Esophagus muscularis mucosa (tissue), 4 donors: ENCODE measurements around the gene BANK1. TPM values are rescaled to one million over a fixed set of nuclear protein-coding genes. Genes with fewer than 3 reads are reported as not detected.

Experiments used
- DNase-seq: peaks from one replicate; pipeline ENCODE4 v3.0.0-alpha.2; 2017; ENCODE audit errors: extremely low spot score
- H3K27ac ChIP-seq, 4 donors: fragments of 200-600 bp; sonication (generic); replicated peaks in 1 of 4; 1 replicate in 3 of 4; 2 replicates in 1 of 4; pipeline ENCODE4 v1.5.1; 2016 to 2019; ENCODE audit warnings: mild to moderate bottlenecking in 1 of 4
- H3K27me3 ChIP-seq, 4 donors: fragments of 200-600 bp; sonication (generic); one replicate each; pipeline versions ENCODE4 v1.5.1 to v1.6.0; 2016 to 2019
- H3K36me3 ChIP-seq, 4 donors: fragments of 200-600 bp; sonication (generic); one replicate each; pipeline ENCODE4 v1.5.1; 2016 to 2019
- H3K4me1 ChIP-seq, 4 donors: fragments of 200-600 bp; sonication (generic); one replicate each; pipeline ENCODE4 v1.5.1; 2016 to 2019
- H3K4me3 ChIP-seq, 4 donors: fragments of 200-600 bp; sonication (generic); 1 replicate in 2 of 4; 2 replicates in 2 of 4; pipeline ENCODE4 v1.5.1; 2016 to 2019; ENCODE audit warnings: mild to moderate bottlenecking in 4 of 4, moderate library complexity in 1 of 4
- H3K9me3 ChIP-seq, 4 donors: fragments of 200-600 bp; sonication (generic); 1 replicate in 3 of 4; 2 replicates in 1 of 4; pipeline ENCODE4 v1.5.1; 2016 to 2019
- EP300 ChIP-seq: sonication (generic); formaldehyde crosslinking; IDR thresholded peaks from one replicate; pipeline ENCODE4 v1.6.1; 2017; ENCODE audit warnings: antibody characterized with exemption
- POLR2A ChIP-seq: fragments of 450-650 bp; IDR thresholded peaks from one replicate; pipeline ENCODE4 v1.6.1; 2017; ENCODE audit warnings: antibody characterized with exemption, moderate library complexity, mild to moderate bottlenecking, low read depth
- POLR2AphosphoS5 ChIP-seq, 2 donors: sonication (generic); formaldehyde crosslinking; IDR thresholded peaks; one replicate each; pipeline ENCODE4 v1.6.1; 2017; ENCODE audit warnings: antibody characterized with exemption in 2 of 2
- WGBS: methylation state at CpG from one replicate; pipeline ENCODE4 v1.1.5; 2018; 5-methylcytosine and 5-hydroxymethylcytosine counted together
- intact Hi-C: fragments of 100-400 bp; cut with DNase I; formaldehyde crosslinking; loops from one replicate; pipeline ENCODE4 v1.15.1; 2023
- total RNA-seq, 4 donors: library from RNA; depleted of rRNA; stranded (reverse); fragments of >200 nt; gene quantifications; one replicate each; pipeline versions ENCODE4 v1.1.0 to v1.2.1, GENCODE V29; 2016
- TF ChIP-seq, protein P1 (sequence below), 3 experiments: fragments of 200-600 bp in 2 of 3; fragments of 450-650 bp in 1 of 3; sonication (generic) in 2 of 3; IDR thresholded peaks; one replicate each; pipeline ENCODE4 v1.5.1; 2017 to 2019; ENCODE audit warnings: antibody characterized with exemption in 3 of 3, mild to moderate bottlenecking in 2 of 3, moderate library complexity in 1 of 3

BANK1 gene, protein sequence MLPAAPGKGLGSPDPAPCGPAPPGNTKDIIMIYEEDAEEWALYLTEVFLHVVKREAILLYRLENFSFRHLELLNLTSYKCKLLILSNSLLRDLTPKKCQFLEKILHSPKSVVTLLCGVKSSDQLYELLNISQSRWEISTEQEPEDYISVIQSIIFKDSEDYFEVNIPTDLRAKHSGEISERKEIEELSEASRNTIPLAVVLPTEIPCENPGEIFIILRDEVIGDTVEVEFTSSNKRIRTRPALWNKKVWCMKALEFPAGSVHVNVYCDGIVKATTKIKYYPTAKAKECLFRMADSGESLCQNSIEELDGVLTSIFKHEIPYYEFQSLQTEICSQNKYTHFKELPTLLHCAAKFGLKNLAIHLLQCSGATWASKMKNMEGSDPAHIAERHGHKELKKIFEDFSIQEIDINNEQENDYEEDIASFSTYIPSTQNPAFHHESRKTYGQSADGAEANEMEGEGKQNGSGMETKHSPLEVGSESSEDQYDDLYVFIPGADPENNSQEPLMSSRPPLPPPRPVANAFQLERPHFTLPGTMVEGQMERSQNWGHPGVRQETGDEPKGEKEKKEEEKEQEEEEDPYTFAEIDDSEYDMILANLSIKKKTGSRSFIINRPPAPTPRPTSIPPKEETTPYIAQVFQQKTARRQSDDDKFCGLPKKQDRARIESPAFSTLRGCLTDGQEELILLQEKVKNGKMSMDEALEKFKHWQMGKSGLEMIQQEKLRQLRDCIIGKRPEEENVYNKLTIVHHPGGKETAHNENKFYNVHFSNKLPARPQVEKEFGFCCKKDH
- total RNA-seq: 1 to 10 TPM in 2 of 4 donors, under 1 TPM in 2; 0.45 to 2.7 (median 0.96) TPM

DNA sequence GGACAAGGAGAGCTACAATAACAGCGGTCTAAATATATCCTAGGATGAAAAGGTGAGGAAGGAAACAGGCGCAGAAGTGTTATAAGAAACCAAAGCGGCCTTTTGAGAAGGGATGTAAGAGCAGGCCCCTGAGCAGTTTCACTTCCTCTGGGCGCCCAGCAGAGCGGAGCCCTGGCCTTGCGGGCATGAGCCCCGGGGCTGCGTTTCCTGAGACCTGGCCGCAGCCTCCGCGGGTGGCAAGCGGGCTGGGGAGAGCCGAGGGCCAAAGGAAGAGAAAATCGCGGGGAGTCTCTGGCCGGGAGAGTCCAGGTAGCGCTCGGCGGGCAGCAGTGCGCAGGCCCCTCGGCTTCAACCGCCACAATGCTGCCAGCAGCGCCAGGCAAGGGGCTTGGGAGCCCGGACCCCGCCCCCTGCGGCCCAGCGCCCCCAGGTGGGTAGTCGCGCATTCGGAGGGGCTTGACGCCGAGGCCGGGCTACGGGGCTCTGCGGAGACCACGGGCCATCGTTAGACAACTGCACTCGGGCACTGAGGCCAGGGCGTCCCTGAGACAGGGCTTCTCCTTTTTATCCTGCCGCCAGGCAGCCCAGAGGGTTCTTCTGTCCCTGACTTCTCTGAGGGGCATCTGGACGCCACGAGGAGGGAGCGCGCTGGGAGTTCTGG, at the start of gene BANK1:
BANK1 (plus strand) TSS at position 210 of the 661 bp plus-strand sequence; CDS start at position 361, 151 bp downstream.
- Histone ChIP-seq H3K9me3 (peaks cover 0 to 5% (median 0%) of the 10 kb centered on the region in 4 donors), H3K36me3 (no peaks in the 10 kb centered on the region), H3K4me3 (peak within 1 kb of the TSS; percentile 56 to 65 (median 60)), H3K4me1 (peaks cover 0 to 14% (median 11%) of the 10 kb centered on the region in 4 donors), H3K27me3 (peaks cover 0 to 5% (median 0%) of the 10 kb centered on the region in 4 donors), H3K27ac (peak within 1 kb of the TSS in 3 of 4 donors; percentile 44 to 68 (median 52))
- DNase-seq: no peak
- TF ChIP-seq, protein P1, sequence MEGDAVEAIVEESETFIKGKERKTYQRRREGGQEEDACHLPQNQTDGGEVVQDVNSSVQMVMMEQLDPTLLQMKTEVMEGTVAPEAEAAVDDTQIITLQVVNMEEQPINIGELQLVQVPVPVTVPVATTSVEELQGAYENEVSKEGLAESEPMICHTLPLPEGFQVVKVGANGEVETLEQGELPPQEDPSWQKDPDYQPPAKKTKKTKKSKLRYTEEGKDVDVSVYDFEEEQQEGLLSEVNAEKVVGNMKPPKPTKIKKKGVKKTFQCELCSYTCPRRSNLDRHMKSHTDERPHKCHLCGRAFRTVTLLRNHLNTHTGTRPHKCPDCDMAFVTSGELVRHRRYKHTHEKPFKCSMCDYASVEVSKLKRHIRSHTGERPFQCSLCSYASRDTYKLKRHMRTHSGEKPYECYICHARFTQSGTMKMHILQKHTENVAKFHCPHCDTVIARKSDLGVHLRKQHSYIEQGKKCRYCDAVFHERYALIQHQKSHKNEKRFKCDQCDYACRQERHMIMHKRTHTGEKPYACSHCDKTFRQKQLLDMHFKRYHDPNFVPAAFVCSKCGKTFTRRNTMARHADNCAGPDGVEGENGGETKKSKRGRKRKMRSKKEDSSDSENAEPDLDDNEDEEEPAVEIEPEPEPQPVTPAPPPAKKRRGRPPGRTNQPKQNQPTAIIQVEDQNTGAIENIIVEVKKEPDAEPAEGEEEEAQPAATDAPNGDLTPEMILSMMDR (IDR thresholded peaks at IDR 0.05): peak in 1 of 3 experiments; percentile 17
- no peak for TF ChIP-seq POLR2A
- TF ChIP-seq EP300: no peak
- intact Hi-C loops: no loop called here
- WGBS: 10% methylated on average over 20 of the region's 44 CpGs

DNA sequence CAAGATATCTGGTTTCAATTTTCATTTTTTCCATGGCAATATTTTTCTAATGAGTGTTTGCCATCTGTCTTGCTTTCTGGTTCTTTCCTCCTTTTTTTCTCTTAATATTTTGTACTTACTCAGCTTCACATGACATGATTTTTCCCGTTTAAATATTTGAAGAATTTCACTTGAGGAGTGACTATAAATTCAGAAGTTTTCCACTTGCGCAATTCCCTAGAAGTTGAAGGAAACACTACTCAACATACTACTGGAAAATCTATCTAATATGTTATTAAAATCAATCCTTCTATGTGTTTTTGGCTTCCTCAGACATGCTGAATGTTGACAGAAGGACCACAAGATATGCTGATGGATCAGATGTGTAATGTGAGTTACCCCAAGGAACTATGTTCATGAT, 36.8 kb upstream of the BANK1 start:
- WGBS: 50% methylated on average over 2 of the region's 2 CpGs
- no peaks in the 10 kb centered on the region for H3K27me3 ChIP-seq
- no peaks in the 10 kb centered on the region for H3K4me1 ChIP-seq
- no peak overlapping the region for H3K27ac ChIP-seq
- intact Hi-C loops: no loop called here
- no peak for TF ChIP-seq POLR2A
- TF ChIP-seq POLR2AphosphoS5 (IDR thresholded peaks at IDR 0.05): no peak
- TF ChIP-seq EP300: no peak
- no peaks in the 10 kb centered on the region for H3K9me3 ChIP-seq
- no peak for DNase-seq
- H3K36me3 ChIP-seq: no peaks in the 10 kb centered on the region
- no peak overlapping the region for H3K4me3 ChIP-seq

DNA sequence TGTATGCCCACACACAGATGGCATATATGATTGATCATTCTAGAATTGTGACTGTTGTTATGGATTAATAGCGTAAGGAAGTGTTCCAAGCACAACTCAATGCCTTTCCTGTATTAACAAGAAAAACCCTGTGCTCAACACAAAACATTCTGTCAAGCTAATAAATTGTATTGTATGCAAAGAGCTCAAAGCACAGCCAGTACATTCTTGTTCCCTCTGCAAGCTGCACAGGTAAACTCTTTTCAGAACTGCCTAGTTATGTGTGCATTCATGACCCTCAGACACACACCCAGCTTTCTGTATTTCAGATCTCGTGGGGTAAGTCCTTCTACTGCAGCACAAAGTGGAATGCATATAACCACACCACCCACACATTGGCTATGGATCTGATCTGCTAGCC, 34.3 kb upstream of the BANK1 start:
- no peak for DNase-seq
- no peaks in the 10 kb centered on the region for H3K36me3 ChIP-seq
- no peaks in the 10 kb centered on the region for H3K4me1 ChIP-seq
- H3K27me3 ChIP-seq: no peaks in the 10 kb centered on the region
- no peak overlapping the region for H3K4me3 ChIP-seq
- H3K27ac ChIP-seq: no peak overlapping the region
- intact Hi-C loops: no loop called here
- no peaks in the 10 kb centered on the region for H3K9me3 ChIP-seq
- 16% methylated on average over 2 of the region's 2 CpGs for WGBS
- TF ChIP-seq EP300: no peak
- no peak for TF ChIP-seq POLR2AphosphoS5 (IDR thresholded peaks at IDR 0.05)
- TF ChIP-seq, protein P1 (IDR thresholded peaks at IDR 0.05): no peak
- TF ChIP-seq POLR2A: no peak

DNA sequence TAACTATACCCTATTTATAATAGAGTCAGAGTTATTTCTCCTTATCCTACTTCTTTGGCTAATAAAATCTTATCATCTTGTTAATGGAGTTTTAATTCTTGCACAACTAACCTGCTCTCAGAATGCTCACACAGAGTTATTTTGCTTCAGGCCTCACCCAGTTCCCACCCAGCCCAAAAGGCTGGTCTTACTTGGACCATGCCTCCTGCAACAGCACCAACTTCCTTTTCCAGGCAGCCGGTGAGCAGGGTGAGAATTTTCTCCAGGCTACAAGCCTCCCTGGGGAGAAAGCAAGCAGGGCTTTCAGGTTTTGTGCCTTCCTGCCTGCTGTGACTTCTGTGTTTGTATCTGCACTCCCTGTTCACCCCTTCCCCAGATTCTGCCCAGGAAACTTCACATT, 29.1 kb upstream of the BANK1 start:
- intact Hi-C loops: no loop called here
- Histone ChIP-seq H3K27ac (no peak overlapping the region), H3K9me3 (no peaks in the 10 kb centered on the region), H3K4me1 (no peaks in the 10 kb centered on the region), H3K36me3 (no peaks in the 10 kb centered on the region), H3K4me3 (no peak overlapping the region), H3K27me3 (no peaks in the 10 kb centered on the region)
- DNase-seq: peak; percentile 53
- TF ChIP-seq, protein P1 (IDR thresholded peaks at IDR 0.05): no peak
- no peak for TF ChIP-seq POLR2AphosphoS5 (IDR thresholded peaks at IDR 0.05)
- TF ChIP-seq EP300: no peak
- TF ChIP-seq POLR2A: no peak
- 22% methylated on average over 1 of the region's 1 CpG for WGBS

DNA sequence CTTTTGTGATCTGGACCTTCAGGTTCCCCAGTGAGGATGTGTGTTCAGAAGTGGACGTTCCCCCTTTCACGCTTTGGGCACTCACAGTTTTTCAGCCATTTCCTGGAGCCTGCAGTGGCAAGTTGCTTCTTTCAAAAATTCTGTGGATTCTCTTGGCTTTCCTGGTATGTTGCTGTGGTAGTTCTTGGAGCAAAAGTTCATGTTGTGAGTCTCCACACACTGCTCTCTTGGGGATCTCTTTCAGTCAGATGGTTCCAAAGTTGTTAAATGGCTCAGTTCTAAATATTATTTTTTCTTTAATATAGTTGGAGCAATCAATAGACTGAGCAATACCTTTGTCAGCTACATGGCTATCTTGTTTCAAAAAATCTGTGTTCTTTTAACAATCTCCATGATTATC, 28.5 kb upstream of the BANK1 start:
- H3K4me1 ChIP-seq: no peaks in the 10 kb centered on the region
- WGBS: 43% methylated on average over 2 of the region's 2 CpGs
- H3K27ac ChIP-seq: no peak overlapping the region
- H3K36me3 ChIP-seq: no peaks in the 10 kb centered on the region
- no peak overlapping the region for H3K4me3 ChIP-seq
- H3K27me3 ChIP-seq: no peaks in the 10 kb centered on the region
- intact Hi-C loops: no loop called here
- TF ChIP-seq, protein P1 (IDR thresholded peaks at IDR 0.05): no peak
- TF ChIP-seq EP300 (no peak), POLR2A (no peak), POLR2AphosphoS5 (IDR thresholded peaks at IDR 0.05) (no peak)
- DNase-seq: no peak
- no peaks in the 10 kb centered on the region for H3K9me3 ChIP-seq
